Chondrocyte (in vitro differentiated cells): ENCODE data around the gene ARMS2. TPM values are rescaled to one million over a fixed set of nuclear protein-coding genes. Genes with fewer than 3 reads are reported as not detected.

Experiments used
- DNase-seq: peaks from one replicate; pipeline ENCODE4 v3.0.0; 2021; ENCODE audit warnings: mixed read lengths, low spot score
- H3K27ac Mint-ChIP-seq: one replicate; pipeline ENCODE4 v1.8.0; 2021; ENCODE audit warnings: mild to moderate bottlenecking, moderate library complexity, mixed read lengths; ENCODE audit not compliant: unreplicated experiment
- H3K27me3 Mint-ChIP-seq: 2 replicates; pipeline ENCODE4 v1.8.0; 2021; ENCODE audit warnings: low read depth, mixed read lengths
- H3K36me3 Mint-ChIP-seq: 2 replicates; pipeline ENCODE4 v1.8.0; 2021; ENCODE audit warnings: low read depth, mixed read lengths
- H3K4me1 Mint-ChIP-seq: 2 replicates; pipeline ENCODE4 v1.8.0; 2021; ENCODE audit warnings: low read depth, mild to moderate bottlenecking, mixed read lengths
- H3K4me3 Mint-ChIP-seq: one replicate; pipeline ENCODE4 v1.8.0; 2021; ENCODE audit warnings: mild to moderate bottlenecking, moderate library complexity, mixed read lengths; ENCODE audit not compliant: unreplicated experiment
- H3K9me3 Mint-ChIP-seq: 2 replicates; pipeline ENCODE4 v1.8.0; 2021; ENCODE audit warnings: low read depth, mixed read lengths
- total RNA-seq: library from RNA; stranded (reverse); gene quantifications from 3 replicates; pipeline ENCODE4 v1.2.1, GENCODE V29; 2021
- TF ChIP-seq, protein P1 (sequence below): fragments of 200-600 bp; sonication (generic); IDR thresholded peaks from 2 replicates; pipeline ENCODE4 v1.5.0; 2021; ENCODE audit warnings: antibody characterized with exemption, mild to moderate bottlenecking, moderate library complexity

ARMS2 gene
- total RNA-seq, 1 donor from 2014 or later = 0.62 TPM

DNA sequence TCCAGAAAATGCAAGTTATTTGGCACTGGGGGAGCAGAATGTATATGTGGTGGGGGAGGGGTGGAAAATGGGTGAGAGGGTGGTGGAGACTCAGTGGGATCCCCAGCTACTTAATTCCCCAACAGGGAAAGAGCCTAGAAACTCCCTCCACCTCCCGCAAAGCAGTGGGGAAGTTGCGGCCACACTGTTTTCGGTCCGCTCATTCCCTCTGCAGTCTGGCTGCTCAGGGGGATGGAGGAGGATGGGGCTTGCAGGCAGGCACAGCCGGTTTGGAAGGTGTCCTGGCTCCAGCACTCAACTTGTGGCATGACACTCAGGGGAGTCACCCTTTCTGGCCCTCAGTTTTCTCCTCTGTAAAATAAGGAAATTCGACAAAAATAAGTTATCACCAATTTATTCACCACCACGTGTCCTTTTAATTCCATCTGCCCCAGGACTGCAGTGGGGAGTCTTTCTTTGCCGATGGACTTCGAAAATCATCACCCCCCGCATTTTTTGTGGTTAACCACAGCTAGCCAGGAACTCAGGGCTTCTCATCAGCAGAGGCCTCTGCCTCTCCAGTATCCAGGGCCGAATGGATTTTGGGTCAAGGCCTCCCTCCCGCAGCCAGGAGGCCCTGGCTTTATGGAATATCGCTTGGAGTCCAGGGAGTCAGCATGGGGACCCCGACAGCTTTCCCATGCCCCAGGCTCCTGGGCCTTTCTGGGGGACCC lies 5.3 kb downstream of the ARMS2 start:
- peaks cover 54% of the 10 kb centered on the region for H3K4me1 Mint-ChIP-seq
- H3K27ac Mint-ChIP-seq = peak overlapping the region; percentile 54
- TF ChIP-seq, protein P1, sequence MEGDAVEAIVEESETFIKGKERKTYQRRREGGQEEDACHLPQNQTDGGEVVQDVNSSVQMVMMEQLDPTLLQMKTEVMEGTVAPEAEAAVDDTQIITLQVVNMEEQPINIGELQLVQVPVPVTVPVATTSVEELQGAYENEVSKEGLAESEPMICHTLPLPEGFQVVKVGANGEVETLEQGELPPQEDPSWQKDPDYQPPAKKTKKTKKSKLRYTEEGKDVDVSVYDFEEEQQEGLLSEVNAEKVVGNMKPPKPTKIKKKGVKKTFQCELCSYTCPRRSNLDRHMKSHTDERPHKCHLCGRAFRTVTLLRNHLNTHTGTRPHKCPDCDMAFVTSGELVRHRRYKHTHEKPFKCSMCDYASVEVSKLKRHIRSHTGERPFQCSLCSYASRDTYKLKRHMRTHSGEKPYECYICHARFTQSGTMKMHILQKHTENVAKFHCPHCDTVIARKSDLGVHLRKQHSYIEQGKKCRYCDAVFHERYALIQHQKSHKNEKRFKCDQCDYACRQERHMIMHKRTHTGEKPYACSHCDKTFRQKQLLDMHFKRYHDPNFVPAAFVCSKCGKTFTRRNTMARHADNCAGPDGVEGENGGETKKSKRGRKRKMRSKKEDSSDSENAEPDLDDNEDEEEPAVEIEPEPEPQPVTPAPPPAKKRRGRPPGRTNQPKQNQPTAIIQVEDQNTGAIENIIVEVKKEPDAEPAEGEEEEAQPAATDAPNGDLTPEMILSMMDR = no peak
- H3K36me3 Mint-ChIP-seq = peaks cover 11% of the 10 kb centered on the region
- peak overlapping the region; percentile 31 for H3K4me3 Mint-ChIP-seq
- H3K27me3 Mint-ChIP-seq = no peaks in the 10 kb centered on the region
- no peaks in the 10 kb centered on the region for H3K9me3 Mint-ChIP-seq
- DNase-seq = no peak

DNA sequence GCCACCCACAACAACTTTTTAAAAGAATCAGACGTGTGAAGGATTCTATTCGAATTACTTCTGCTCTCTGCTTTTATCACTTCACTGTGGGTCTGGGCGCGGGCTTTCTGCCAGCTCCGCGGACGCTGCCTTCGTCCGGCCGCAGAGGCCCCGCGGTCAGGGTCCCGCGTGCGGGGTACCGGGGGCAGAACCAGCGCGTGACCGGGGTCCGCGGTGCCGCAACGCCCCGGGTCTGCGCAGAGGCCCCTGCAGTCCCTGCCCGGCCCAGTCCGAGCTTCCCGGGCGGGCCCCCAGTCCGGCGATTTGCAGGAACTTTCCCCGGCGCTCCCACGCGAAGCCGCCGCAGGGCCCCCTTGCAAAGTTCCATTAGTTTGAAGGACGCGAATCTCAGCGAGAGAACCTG lies 6.4 kb downstream of the ARMS2 start:
- peaks cover 15% of the 10 kb centered on the region for H3K36me3 Mint-ChIP-seq
- H3K27me3 Mint-ChIP-seq = no peaks in the 10 kb centered on the region
- H3K27ac Mint-ChIP-seq = peak overlapping the region; percentile 83
- peaks cover 54% of the 10 kb centered on the region for H3K4me1 Mint-ChIP-seq
- H3K9me3 Mint-ChIP-seq = no peaks in the 10 kb centered on the region
- TF ChIP-seq, protein P1 = no peak
- H3K4me3 Mint-ChIP-seq = peak overlapping the region; percentile 61
- no peak for DNase-seq

DNA sequence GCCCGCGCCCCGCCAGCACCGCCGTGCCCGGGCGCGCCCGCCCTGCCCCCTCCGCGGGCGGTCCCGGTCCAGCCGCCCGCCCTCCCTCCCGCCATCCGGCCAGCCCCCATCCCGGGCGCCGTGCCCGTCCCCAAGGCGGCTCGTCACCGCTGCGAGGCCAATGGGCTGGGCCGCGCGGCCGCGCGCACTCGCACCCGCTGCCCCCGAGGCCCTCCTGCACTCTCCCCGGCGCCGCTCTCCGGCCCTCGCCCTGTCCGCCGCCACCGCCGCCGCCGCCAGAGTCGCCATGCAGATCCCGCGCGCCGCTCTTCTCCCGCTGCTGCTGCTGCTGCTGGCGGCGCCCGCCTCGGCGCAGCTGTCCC lies 6.9 kb downstream of the ARMS2 start, which contains the start of gene HTRA1:
Gene HTRA1 (plus strand): TSS at position 187 of the 362 bp plus-strand sequence. CDS start 100 bp downstream, at position 287.
- TF ChIP-seq, protein P1 = no peak
- peak within 1 kb of the TSS; percentile 95 for H3K4me3 Mint-ChIP-seq
- H3K36me3 Mint-ChIP-seq = peaks cover 15% of the 10 kb centered on the region
- peak within 1 kb of the TSS; percentile 89 for H3K27ac Mint-ChIP-seq
- H3K27me3 Mint-ChIP-seq = no peaks in the 10 kb centered on the region
- peaks cover 58% of the 10 kb centered on the region for H3K4me1 Mint-ChIP-seq
- H3K9me3 Mint-ChIP-seq = no peaks in the 10 kb centered on the region
- DNase-seq = no peak

DNA sequence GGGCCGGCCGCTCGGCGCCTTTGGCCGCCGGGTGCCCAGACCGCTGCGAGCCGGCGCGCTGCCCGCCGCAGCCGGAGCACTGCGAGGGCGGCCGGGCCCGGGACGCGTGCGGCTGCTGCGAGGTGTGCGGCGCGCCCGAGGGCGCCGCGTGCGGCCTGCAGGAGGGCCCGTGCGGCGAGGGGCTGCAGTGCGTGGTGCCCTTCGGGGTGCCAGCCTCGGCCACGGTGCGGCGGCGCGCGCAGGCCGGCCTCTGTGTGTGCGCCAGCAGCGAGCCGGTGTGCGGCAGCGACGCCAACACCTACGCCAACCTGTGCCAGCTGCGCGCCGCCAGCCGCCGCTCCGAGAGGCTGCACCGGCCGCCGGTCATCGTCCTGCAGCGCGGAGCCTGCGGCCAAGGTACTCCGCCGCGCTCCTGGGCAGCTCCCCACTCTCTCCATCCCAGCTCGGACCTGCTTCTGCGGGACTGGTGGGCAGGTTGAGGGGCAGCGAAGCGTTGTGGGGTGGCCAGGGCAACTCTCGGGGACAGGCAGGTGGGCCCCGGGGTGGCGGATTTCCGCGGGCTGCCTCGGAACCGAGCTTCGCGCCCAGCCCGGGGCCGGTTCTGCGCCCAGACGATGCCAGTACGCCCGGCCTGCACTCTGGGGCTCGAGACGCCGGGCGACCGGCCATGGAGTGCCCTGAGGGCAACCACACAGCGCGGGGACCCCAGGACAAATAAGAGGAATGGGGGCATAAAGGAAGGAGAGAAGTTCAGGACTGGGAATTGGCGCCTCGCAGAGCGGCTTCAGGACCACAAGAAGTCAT lies 7.5 kb downstream of the ARMS2 start:
- Mint-ChIP-seq H3K27me3 (no peaks in the 10 kb centered on the region), H3K4me3 (peak overlapping the region; percentile 95), H3K9me3 (no peaks in the 10 kb centered on the region), H3K4me1 (peaks cover 64% of the 10 kb centered on the region), H3K27ac (peak overlapping the region; percentile 89), H3K36me3 (peaks cover 15% of the 10 kb centered on the region)
- TF ChIP-seq, protein P1 = no peak
- DNase-seq = no peak
